ENCODE measurements around the gene UBE2G2.

GRCh38 chr21:44761747-44762208 lies 39.8 kb downstream of the UBE2G2 start:
- TF ChIP-seq CTCF (conservative IDR thresholded peaks at IDR 0.05; ENCODE audit: low read depth, low read length) (no peak), EZH2 (IDR thresholded peaks at IDR 0.05; ENCODE audit: borderline replicate concordance, low read depth, low read length, poor library complexity, severe bottlenecking) (no peak)

Data from A673 (cell line).